ENCODE data around the gene PRTN3.

Gene PRTN3

DNA sequence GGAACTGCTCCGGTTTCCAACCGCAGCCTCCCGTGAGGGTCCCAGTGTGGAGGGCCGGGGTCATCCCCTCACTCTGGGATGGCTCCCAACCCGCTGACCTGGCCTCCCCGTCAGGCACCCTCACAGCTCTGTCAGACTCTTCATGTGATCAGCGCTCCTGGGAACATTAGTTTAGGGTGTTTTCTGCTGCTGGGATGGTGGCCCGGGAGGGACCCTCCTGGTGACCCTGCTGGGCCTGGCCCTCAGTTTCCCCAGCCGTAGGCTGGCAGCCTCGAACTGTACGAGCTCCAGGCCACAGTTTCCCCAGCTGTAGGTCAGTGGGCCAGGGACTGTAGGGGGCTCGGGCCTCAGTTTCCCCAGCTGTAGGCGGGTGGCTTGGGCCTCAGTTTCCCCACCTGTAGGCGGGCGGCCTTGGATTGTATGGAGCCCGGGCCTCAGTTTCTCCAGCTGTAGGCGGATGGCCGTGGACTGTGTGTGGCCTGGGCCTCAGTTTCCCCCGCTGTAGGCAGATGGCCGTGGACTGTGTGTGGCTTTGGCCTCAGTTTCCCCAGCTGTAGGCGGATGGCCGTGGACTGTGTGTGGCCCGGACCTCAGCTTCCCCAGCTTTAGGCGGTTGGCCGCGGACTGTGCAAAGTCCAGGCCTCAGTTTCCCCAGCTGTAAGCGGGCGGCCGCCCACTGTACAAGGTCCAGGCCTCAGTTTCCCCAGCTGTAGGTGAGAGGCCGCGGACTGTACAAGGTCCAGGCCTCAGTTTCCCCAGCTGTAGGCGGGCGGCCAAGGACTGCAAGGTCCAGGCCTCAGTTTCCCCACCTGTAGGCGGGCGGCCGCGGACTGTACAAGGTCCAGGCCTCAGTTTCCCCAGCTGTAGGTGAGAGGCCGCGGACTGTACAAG lies 44.9 kb upstream of the PRTN3 start:
- peak overlapping the region; percentile 84 for H3K9ac ChIP-seq (ENCODE audit: low read depth, low read length, poor library complexity, severe bottlenecking)
- H3K9me2 ChIP-seq (replicated peaks; ENCODE audit: low read depth, low read length), result no peaks in the 10 kb centered on the region
- peaks cover 13% of the 10 kb centered on the region for H3K4me1 ChIP-seq (ENCODE audit: insufficient read depth, low read length, poor library complexity, severe bottlenecking)
- no peaks in the 10 kb centered on the region for H3K9me3 ChIP-seq (ENCODE audit: insufficient read depth, low read depth, low read length)
- peak overlapping the region; percentile 81 for H3K4me2 ChIP-seq (ENCODE audit: low read depth, low read length, poor library complexity, severe bottlenecking)
- H3K79me2 ChIP-seq (ENCODE audit: insufficient read depth, low read length), result peaks cover 42% of the 10 kb centered on the region
- H2AFZ ChIP-seq (ENCODE audit: low read length), result peak overlapping the region; percentile 94
- H3K27me3 ChIP-seq (ENCODE audit: insufficient read depth, low read length, poor library complexity, severe bottlenecking), result peaks cover 8% of the 10 kb centered on the region
- peaks cover 15% of the 10 kb centered on the region for H3K36me3 ChIP-seq (ENCODE audit: insufficient read depth, low read length)
- TF ChIP-seq CTCF (conservative IDR thresholded peaks at IDR 0.05; ENCODE audit: low read length) (no peak), EZH2phosphoT487 (IDR thresholded peaks at IDR 0.05; ENCODE audit: borderline replicate concordance) (no peak)
- H3F3A ChIP-seq (ENCODE audit: low read depth), result no peaks in the 10 kb centered on the region
- peaks cover 31% of the 10 kb centered on the region for H4K20me1 ChIP-seq (ENCODE audit: insufficient read depth, low read length, poor library complexity, severe bottlenecking)
- H3K4me3 ChIP-seq (ENCODE audit: low read length, poor library complexity, severe bottlenecking), result peak overlapping the region; percentile 88

GRCh38 chr19:796692-797527 lies 43.9 kb upstream of the PRTN3 start, which contains the start of gene PTBP1:
Gene PTBP1, plus strand, starts transcription at chr19:797452. Its CDS starts 46 bp downstream, at chr19:797498.
- Histone ChIP-seq H3K9ac (ENCODE audit: low read depth, low read length, poor library complexity, severe bottlenecking) (peak within 1 kb of the TSS; percentile 98), H2AFZ (ENCODE audit: low read length) (peak within 1 kb of the TSS; percentile 94), H3K9me3 (ENCODE audit: insufficient read depth, low read depth, low read length) (no peaks in the 10 kb centered on the region), H3K27me3 (ENCODE audit: insufficient read depth, low read length, poor library complexity, severe bottlenecking) (peaks cover 8% of the 10 kb centered on the region), H3K79me2 (ENCODE audit: insufficient read depth, low read length) (peaks cover 52% of the 10 kb centered on the region), H4K20me1 (ENCODE audit: insufficient read depth, low read length, poor library complexity, severe bottlenecking) (peaks cover 41% of the 10 kb centered on the region), H3K4me3 (ENCODE audit: low read length, poor library complexity, severe bottlenecking) (peak within 1 kb of the TSS; percentile 97), H3K4me2 (ENCODE audit: low read depth, low read length, poor library complexity, severe bottlenecking) (peak within 1 kb of the TSS; percentile 93), H3K4me1 (ENCODE audit: insufficient read depth, low read length, poor library complexity, severe bottlenecking) (peaks cover 23% of the 10 kb centered on the region), H3F3A (ENCODE audit: low read depth) (no peaks in the 10 kb centered on the region), H3K9me2 (replicated peaks; ENCODE audit: low read depth, low read length) (no peaks in the 10 kb centered on the region), H3K36me3 (ENCODE audit: insufficient read depth, low read length) (peaks cover 25% of the 10 kb centered on the region)
- TF ChIP-seq CTCF (conservative IDR thresholded peaks at IDR 0.05; ENCODE audit: low read length) (no peak), EZH2phosphoT487 (IDR thresholded peaks at IDR 0.05; ENCODE audit: borderline replicate concordance) (no peak)

GRCh38 chr19:797528-798414 lies 43.0 kb upstream of the PRTN3 start:
- no peaks in the 10 kb centered on the region for H3K9me2 ChIP-seq (replicated peaks; ENCODE audit: low read depth, low read length)
- H3K4me1 ChIP-seq (ENCODE audit: insufficient read depth, low read length, poor library complexity, severe bottlenecking), result peaks cover 25% of the 10 kb centered on the region
- peaks cover 49% of the 10 kb centered on the region for H4K20me1 ChIP-seq (ENCODE audit: insufficient read depth, low read length, poor library complexity, severe bottlenecking)
- H3K27me3 ChIP-seq (ENCODE audit: insufficient read depth, low read length, poor library complexity, severe bottlenecking), result peaks cover 8% of the 10 kb centered on the region
- peak overlapping the region; percentile 97 for H3K4me3 ChIP-seq (ENCODE audit: low read length, poor library complexity, severe bottlenecking)
- H2AFZ ChIP-seq (ENCODE audit: low read length), result no peak overlapping the region
- TF ChIP-seq CTCF (conservative IDR thresholded peaks at IDR 0.05; ENCODE audit: low read length), result no peak
- TF ChIP-seq EZH2phosphoT487 (IDR thresholded peaks at IDR 0.05; ENCODE audit: borderline replicate concordance), result no peak
- peaks cover 60% of the 10 kb centered on the region for H3K79me2 ChIP-seq (ENCODE audit: insufficient read depth, low read length)
- H3F3A ChIP-seq (ENCODE audit: low read depth), result no peaks in the 10 kb centered on the region
- H3K4me2 ChIP-seq (ENCODE audit: low read depth, low read length, poor library complexity, severe bottlenecking), result peak overlapping the region; percentile 93
- peaks cover 33% of the 10 kb centered on the region for H3K36me3 ChIP-seq (ENCODE audit: insufficient read depth, low read length)
- H3K9ac ChIP-seq (ENCODE audit: low read depth, low read length, poor library complexity, severe bottlenecking), result peak overlapping the region; percentile 98
- no peaks in the 10 kb centered on the region for H3K9me3 ChIP-seq (ENCODE audit: insufficient read depth, low read depth, low read length)

Measured in Loucy (cell line).